Loucy (cell line): ENCODE data around the gene FSIP1.

Experiments
- H2AFZ ChIP-seq: fragments of 200-600 bp; sonication (generic); 2 replicates; pipeline ENCODE4 v1.6.0; 2016; ENCODE audit warnings: antibody characterized with exemption, mild to moderate bottlenecking, low read length, moderate library complexity
- H3F3A ChIP-seq: fragments of 200-600 bp; 2 replicates; pipeline ENCODE4 v1.6.0; 2016; ENCODE audit warnings: antibody characterized with exemption, low read depth, mild to moderate bottlenecking
- H3K27me3 ChIP-seq: fragments of 200-600 bp; sonication (generic); 2 replicates; pipeline ENCODE4 v1.6.1; 2014; ENCODE audit warnings: low read length, mild to moderate bottlenecking; ENCODE audit not compliant: insufficient read depth, poor library complexity, severe bottlenecking
- H3K36me3 ChIP-seq: fragments of 200-600 bp; sonication (generic); 2 replicates; pipeline ENCODE4 v1.6.1; 2016; ENCODE audit warnings: low read length; ENCODE audit not compliant: insufficient read depth
- H3K4me1 ChIP-seq: fragments of 200-600 bp; sonication (generic); 2 replicates; pipeline ENCODE4 v1.5.1; 2014; ENCODE audit warnings: low read length, mild to moderate bottlenecking; ENCODE audit not compliant: insufficient read depth, poor library complexity, severe bottlenecking
- H3K4me2 ChIP-seq: fragments of 200-600 bp; sonication (generic); 2 replicates; pipeline ENCODE4 v1.6.0; 2014; ENCODE audit warnings: antibody characterized with exemption, low read length, low read depth, mild to moderate bottlenecking; ENCODE audit not compliant: poor library complexity, severe bottlenecking
- H3K4me3 ChIP-seq: fragments of 200-600 bp; sonication (generic); 2 replicates; pipeline ENCODE4 v1.5.1; 2014; ENCODE audit warnings: low read length, mild to moderate bottlenecking, mixed read lengths; ENCODE audit not compliant: poor library complexity, severe bottlenecking
- H3K79me2 ChIP-seq: fragments of 200-600 bp; sonication (generic); 2 replicates; pipeline ENCODE4 v1.6.1; 2014; ENCODE audit warnings: low read length; ENCODE audit not compliant: insufficient read depth
- H3K9ac ChIP-seq: fragments of 200-600 bp; sonication (generic); 2 replicates; pipeline ENCODE4 v1.6.0; 2014; ENCODE audit warnings: mild to moderate bottlenecking, low read depth, low read length, moderate library complexity; ENCODE audit not compliant: poor library complexity, severe bottlenecking
- H3K9me2 ChIP-seq: fragments of 200-600 bp; sonication (generic); replicated peaks from 2 replicates; pipeline ENCODE4 v1.6.1; 2016; ENCODE audit warnings: low read depth, low read length, mixed read lengths
- H3K9me3 ChIP-seq: fragments of 200-600 bp; sonication (generic); 2 replicates; pipeline ENCODE4 v1.6.1; 2014; ENCODE audit warnings: mild to moderate bottlenecking, antibody characterized with exemption, low read length, low read depth; ENCODE audit not compliant: insufficient read depth
- H4K20me1 ChIP-seq: fragments of 200-600 bp; sonication (generic); 2 replicates; pipeline ENCODE4 v1.6.0; 2014; ENCODE audit warnings: antibody characterized with exemption, low read length, mild to moderate bottlenecking; ENCODE audit not compliant: insufficient read depth, poor library complexity, severe bottlenecking
- CTCF ChIP-seq: fragments of 200-600 bp; sonication (generic); conservative IDR thresholded peaks from 2 replicates; pipeline ENCODE4 v1.5.1; 2014; ENCODE audit warnings: mild to moderate bottlenecking, antibody characterized with exemption, low read length
- EZH2phosphoT487 ChIP-seq: fragments of 200-600 bp; IDR thresholded peaks from 2 replicates; pipeline ENCODE4 v1.6.1; 2018; ENCODE audit warnings: antibody characterized with exemption, mild to moderate bottlenecking, moderate library complexity, borderline replicate concordance

The FSIP1 gene

GRCh38 chr15:39680868-39681267 is 101.8 kb downstream of the FSIP1 start:
- no peak for TF ChIP-seq CTCF
- no peak for TF ChIP-seq EZH2phosphoT487
- Histone ChIP-seq H2AFZ (no peak overlapping the region), H3K9me3 (no peaks in the 10 kb centered on the region), H3F3A (no peaks in the 10 kb centered on the region), H3K4me3 (no peak overlapping the region), H3K36me3 (no peaks in the 10 kb centered on the region), H3K9ac (no peak overlapping the region), H3K27me3 (no peaks in the 10 kb centered on the region), H3K9me2 (no peaks in the 10 kb centered on the region), H3K79me2 (no peaks in the 10 kb centered on the region), H3K4me1 (peaks cover 10% of the 10 kb centered on the region), H3K4me2 (no peak overlapping the region), H4K20me1 (no peaks in the 10 kb centered on the region)

- Histone ChIP-seq H3K4me2 (no peak overlapping the region), H3F3A (no peaks in the 10 kb centered on the region), H3K9me2 (no peaks in the 10 kb centered on the region), H3K9ac (no peak overlapping the region), H3K4me1 (no peaks in the 10 kb centered on the region), H4K20me1 (no peaks in the 10 kb centered on the region), H3K9me3 (no peaks in the 10 kb centered on the region), H3K79me2 (no peaks in the 10 kb centered on the region), H2AFZ (no peak overlapping the region), H3K27me3 (no peaks in the 10 kb centered on the region), H3K4me3 (no peak overlapping the region), H3K36me3 (no peaks in the 10 kb centered on the region)
- no peak for TF ChIP-seq EZH2phosphoT487
- TF ChIP-seq CTCF = no peak
Observed at GRCh38 chr15:39672666-39673065, 110.0 kb downstream of the FSIP1 start.

- Histone ChIP-seq H3K36me3 (no peaks in the 10 kb centered on the region), H4K20me1 (no peaks in the 10 kb centered on the region), H3K9me3 (no peaks in the 10 kb centered on the region), H3K9me2 (no peaks in the 10 kb centered on the region), H3F3A (no peaks in the 10 kb centered on the region), H2AFZ (no peak overlapping the region), H3K4me3 (no peak overlapping the region), H3K4me1 (no peaks in the 10 kb centered on the region), H3K9ac (no peak overlapping the region), H3K27me3 (no peaks in the 10 kb centered on the region), H3K79me2 (no peaks in the 10 kb centered on the region), H3K4me2 (no peak overlapping the region)
- TF ChIP-seq CTCF (no peak), EZH2phosphoT487 (no peak)
Observed at GRCh38 chr15:39672184-39672583, 110.5 kb downstream of the FSIP1 start.
